ENCODE measurements around the gene RFX7. TPM values are rescaled to one million over a fixed set of nuclear protein-coding genes. Genes with fewer than 3 reads are reported as not detected.

The RFX7 gene
- total and polyA plus RNA-seq, 2 of the 8 experiments (the other 6 are each of a cell fraction or from before 2014, with no cell fraction given), result 10.4 to 40.9 TPM

DNA sequence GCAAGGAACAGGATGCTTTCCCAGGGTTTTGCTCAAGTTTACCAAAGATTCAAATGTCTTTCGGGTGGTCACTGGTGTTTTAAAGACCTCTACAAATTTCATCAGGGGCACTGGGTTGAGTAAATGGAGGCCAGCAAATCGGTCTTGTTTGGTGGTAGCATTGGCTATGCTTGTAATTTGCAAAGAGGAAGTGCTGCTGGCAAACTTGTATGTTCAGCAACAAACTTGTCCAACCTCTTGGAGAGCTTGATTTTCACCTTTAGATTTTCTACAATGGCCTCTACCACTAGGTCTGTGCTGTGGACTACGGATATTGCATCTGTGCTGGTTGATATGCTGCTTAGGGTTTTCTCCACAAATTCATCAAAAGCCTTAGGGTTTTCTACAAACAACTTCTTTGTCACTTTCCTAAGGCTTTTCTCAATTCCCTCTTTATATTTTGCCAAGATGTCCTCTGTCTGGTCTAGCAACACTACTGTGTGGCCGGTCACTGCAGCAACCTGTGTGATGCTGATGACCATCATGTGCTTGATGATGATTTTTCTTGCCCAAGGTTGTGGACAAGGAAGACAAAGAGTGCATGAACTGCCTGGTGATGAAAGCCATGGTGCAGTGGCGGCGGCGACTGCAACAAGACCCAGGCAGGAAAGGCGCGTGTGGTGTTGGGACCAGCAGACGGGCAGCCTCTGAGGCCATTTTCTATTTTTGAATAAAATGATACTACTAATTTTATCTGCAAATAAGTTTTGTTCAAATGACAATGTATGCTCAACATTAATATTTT, 50.8 kb downstream of the RFX7 start:
- ChIA-PET POLR2A (ENCODE audit: partially characterized antibody) (no interaction called here), CTCF (ENCODE audit: partially characterized antibody) (interaction anchor here (0.9 kb wide), 1 partner anchor 199 kb away, joined by 3 read pairs; no protein-coding TSS in a partner anchor)
- Histone ChIP-seq H3K9me3 (ENCODE audit: insufficient read depth in 2 of 2, low read depth in 1 of 2, low read length in 1 of 2) (no peaks in the 10 kb centered on the region), H3K56ac (replicated peaks; ENCODE audit: insufficient read length, low read depth, low read length) (no peak overlapping the region), H2BK20ac (ENCODE audit: low read length) (no peak overlapping the region), H2BK15ac (ENCODE audit: low read length) (no peak overlapping the region), H3K79me1 (ENCODE audit: low read depth, low read length) (peaks cover 3% of the 10 kb centered on the region), H3K27me3 (replicated peaks in 1 of 4; ENCODE audit: control insufficient read depth in 3 of 4, extremely low read depth in 1 of 4, insufficient read depth in 3 of 4, low read length in 3 of 4) (no peaks in the 10 kb centered on the region), H3K9ac (replicated peaks in 1 of 4; ENCODE audit: extremely low read depth in 1 of 4, low read depth in 3 of 4, low read length in 3 of 4) (no peak overlapping the region), H3K18ac (ENCODE audit: extremely low read depth, low read length) (no peak overlapping the region), H3K4ac (replicated peaks; ENCODE audit: insufficient read length, low read depth, low read length) (peak overlapping the region; percentile 87), H3K23me2 (ENCODE audit: low read depth, low read length) (no peaks in the 10 kb centered on the region), H3K14ac (ENCODE audit: insufficient read length) (no peak overlapping the region), H2BK5ac (ENCODE audit: low read depth, low read length) (no peak overlapping the region), H3K4me1 (replicated peaks in 1 of 4; ENCODE audit: control insufficient read depth in 3 of 4, insufficient read depth in 4 of 4, low read length in 3 of 4) (peaks cover 0 to 3% (median 0%) of the 10 kb centered on the region in 4 experiments; a peak in 1 of 7 replicates), H2BK12ac (ENCODE audit: low read depth, low read length) (no peak overlapping the region), H3K27ac (ENCODE audit: low read depth, low read length) (no peak overlapping the region), H3K36me3 (ENCODE audit: control insufficient read depth in 2 of 4, insufficient read depth in 4 of 4, low read length in 3 of 4) (no peaks in the 10 kb centered on the region), H3K4me2 (ENCODE audit: insufficient read depth in 1 of 2, low read depth in 2 of 2, low read length in 2 of 2) (no peak overlapping the region), H4K91ac (replicated peaks; ENCODE audit: insufficient read length, low read length) (no peak overlapping the region), H2AFZ (ENCODE audit: low read length) (no peak overlapping the region), H4K8ac (ENCODE audit: extremely low read depth, insufficient read depth, low read length) (no peak overlapping the region), H3K4me3 (ENCODE audit: extremely low read depth in 1 of 4, insufficient read depth in 2 of 4, low read depth in 3 of 4, low read length in 4 of 4) (no peak overlapping the region), H3K23ac (ENCODE audit: insufficient read length) (no peak overlapping the region), H4K20me1 (replicated peaks in 1 of 2; ENCODE audit: control insufficient read depth in 1 of 2, insufficient read depth in 2 of 2, low read length in 2 of 2) (peaks cover 10 to 13% of the 10 kb centered on the region in 2 experiments), H2AK5ac (ENCODE audit: low read depth, low read length) (no peak overlapping the region), H3K79me2 (ENCODE audit: control insufficient read depth in 1 of 2, insufficient read depth in 2 of 2, low read length in 2 of 2) (peaks cover 12 to 99% of the 10 kb centered on the region in 2 experiments), H2BK120ac (replicated peaks; ENCODE audit: low read depth, low read length) (no peak overlapping the region), H4K5ac (ENCODE audit: insufficient read length, low read depth, low read length) (no peak overlapping the region)
- 82% methylated on average over 10 of the region's 10 CpGs; no CpG with 5 or more reads in 1 of the 2 experiments for WGBS, 2 experiments (ENCODE audit: extremely low coverage in 1 of 2, insufficient coverage in 1 of 2, insufficient read length in 1 of 2, insufficient replicate concordance in 2 of 2, low coverage in 1 of 2, low lambda C conversion rate in 2 of 2, missing lambda C conversion rate in 1 of 2)
- no peak for TF ChIP-seq NANOG (IDR thresholded peaks at IDR 0.05; ENCODE audit: insufficient read depth, low read depth, low read length, poor library complexity, severe bottlenecking)
- DNase-seq (ENCODE audit: low read depth in 1 of 2, low spot score in 2 of 2) (no peak), FAIRE-seq (no peak)

Data from H1 (cell line).